Measurements from ENCODE around the gene PNPO. TPM values are rescaled to one million over a fixed set of nuclear protein-coding genes. Genes with fewer than 3 reads are reported as not detected.

The PNPO gene
- total and polyA plus RNA-seq, 2 of the 13 experiments (the other 11 are each of a cell fraction or from before 2014, with no cell fraction given), result 47.9 to 63.3 TPM

GRCh38 chr17:47959825-47960655 is 18.7 kb downstream of the PNPO start:
- 30% methylated on average over 8 of the region's 8 CpGs for WGBS (ENCODE audit: low lambda C conversion rate)
- no peak overlapping the region for H3K9ac ChIP-seq (ENCODE audit: insufficient read depth, low read depth, low read length)
- peak overlapping the region; percentile 39 for H3K4me2 ChIP-seq (ENCODE audit: low read depth, low read length)
- no peaks in the 10 kb centered on the region for H3K36me3 ChIP-seq (replicated peaks in 1 of 2; ENCODE audit: control insufficient read depth in 1 of 2, insufficient read depth in 2 of 2, low read length in 2 of 2)
- no peak for TF ChIP-seq HHEX (CRISPR knock-in tag; IDR thresholded peaks at IDR 0.05)
- 0 out of 2 replicates have a peak, but pooled peaks have one; percentile 8 for TF ChIP-seq PATZ1 (CRISPR knock-in tag; IDR thresholded peaks at IDR 0.05)
- TF ChIP-seq POLR2AphosphoS2 (IDR thresholded peaks at IDR 0.05; ENCODE audit: low read depth, low read length), result no peak
- 0 out of 2 replicates have a peak, but pooled peaks have one; percentile 18 for TF ChIP-seq GATAD2A (CRISPR knock-in tag; IDR thresholded peaks at IDR 0.05)
- TF ChIP-seq, protein P1, sequence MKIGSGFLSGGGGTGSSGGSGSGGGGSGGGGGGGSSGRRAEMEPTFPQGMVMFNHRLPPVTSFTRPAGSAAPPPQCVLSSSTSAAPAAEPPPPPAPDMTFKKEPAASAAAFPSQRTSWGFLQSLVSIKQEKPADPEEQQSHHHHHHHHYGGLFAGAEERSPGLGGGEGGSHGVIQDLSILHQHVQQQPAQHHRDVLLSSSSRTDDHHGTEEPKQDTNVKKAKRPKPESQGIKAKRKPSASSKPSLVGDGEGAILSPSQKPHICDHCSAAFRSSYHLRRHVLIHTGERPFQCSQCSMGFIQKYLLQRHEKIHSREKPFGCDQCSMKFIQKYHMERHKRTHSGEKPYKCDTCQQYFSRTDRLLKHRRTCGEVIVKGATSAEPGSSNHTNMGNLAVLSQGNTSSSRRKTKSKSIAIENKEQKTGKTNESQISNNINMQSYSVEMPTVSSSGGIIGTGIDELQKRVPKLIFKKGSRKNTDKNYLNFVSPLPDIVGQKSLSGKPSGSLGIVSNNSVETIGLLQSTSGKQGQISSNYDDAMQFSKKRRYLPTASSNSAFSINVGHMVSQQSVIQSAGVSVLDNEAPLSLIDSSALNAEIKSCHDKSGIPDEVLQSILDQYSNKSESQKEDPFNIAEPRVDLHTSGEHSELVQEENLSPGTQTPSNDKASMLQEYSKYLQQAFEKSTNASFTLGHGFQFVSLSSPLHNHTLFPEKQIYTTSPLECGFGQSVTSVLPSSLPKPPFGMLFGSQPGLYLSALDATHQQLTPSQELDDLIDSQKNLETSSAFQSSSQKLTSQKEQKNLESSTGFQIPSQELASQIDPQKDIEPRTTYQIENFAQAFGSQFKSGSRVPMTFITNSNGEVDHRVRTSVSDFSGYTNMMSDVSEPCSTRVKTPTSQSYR (CRISPR knock-in tag; IDR thresholded peaks at IDR 0.05; ENCODE audit: borderline replicate concordance), result peak; percentile 56; the same call in 1 of the 2 replicates
- no peak for TF ChIP-seq ZNF3 (CRISPR knock-in tag; IDR thresholded peaks at IDR 0.05)
- TF ChIP-seq SPEN (CRISPR knock-in tag; IDR thresholded peaks at IDR 0.05; ENCODE audit: low read depth), result no peak
- TF ChIP-seq HNF4A (CRISPR knock-in tag; IDR thresholded peaks at IDR 0.05), result peak; percentile 41; the same call in 1 of the 2 replicates
- TF ChIP-seq ZNF687 (CRISPR knock-in tag; IDR thresholded peaks at IDR 0.05), result peak; percentile 23; the same call in 1 of the 2 replicates
- in situ Hi-C loops (cut with HindIII; ENCODE audit: extremely low pct_ligation_motif_present, low pct_unique_long_range_greater_than_20kb), result no loop called here
- peaks cover 0 to 2% of the 10 kb centered on the region in 2 experiments; a peak in 4 of 5 replicates for H3K27me3 ChIP-seq (ENCODE audit: control insufficient read depth in 1 of 2, insufficient read depth in 2 of 2, low read length in 2 of 2)
- BruUV-seq (replicated peaks), result no TSS peak
- intact Hi-C loops (cut with micrococcal nuclease; ENCODE audit: unreplicated experiment), result no loop called here
- FAIRE-seq (no peak), DNase-seq (ENCODE audit: low spot score) (no peak), ATAC-seq (no peak)
- POLR2A ChIA-PET, result interaction anchor here (1.1 to 15.1 kb wide), 4 partner anchors 9 to 65 kb away, joined by 3 to 267 read pairs (median 16); partner anchors contain the start of genes CDK5RAP3 and PNPO
- no peak overlapping the region for H3K27ac ChIP-seq (ENCODE audit: extremely low read length, insufficient read depth, low read length)
- H3K4me1 ChIP-seq (ENCODE audit: insufficient read depth, low read length), result peaks cover 63% of the 10 kb centered on the region
- no peak overlapping the region for H2AFZ ChIP-seq (ENCODE audit: low read length)
- no peaks in the 10 kb centered on the region for H3K79me2 ChIP-seq (ENCODE audit: insufficient read depth, low read length)
- no peaks in the 10 kb centered on the region for H3K9me3 ChIP-seq (ENCODE audit: low read length)
- H4K20me1 ChIP-seq (ENCODE audit: insufficient read depth, low read length), result no peaks in the 10 kb centered on the region
- CTCF ChIA-PET (ENCODE audit: low intra/inter-chr PET ratio, low total read pairs), result no interaction called here
- H3K4me3 ChIP-seq (replicated peaks in 1 of 3; ENCODE audit: insufficient read depth in 1 of 3, low read depth in 2 of 3, low read length in 3 of 3), result no peak overlapping the region
